Measurements from ENCODE around the gene NUP42.

The NUP42 gene

DNA sequence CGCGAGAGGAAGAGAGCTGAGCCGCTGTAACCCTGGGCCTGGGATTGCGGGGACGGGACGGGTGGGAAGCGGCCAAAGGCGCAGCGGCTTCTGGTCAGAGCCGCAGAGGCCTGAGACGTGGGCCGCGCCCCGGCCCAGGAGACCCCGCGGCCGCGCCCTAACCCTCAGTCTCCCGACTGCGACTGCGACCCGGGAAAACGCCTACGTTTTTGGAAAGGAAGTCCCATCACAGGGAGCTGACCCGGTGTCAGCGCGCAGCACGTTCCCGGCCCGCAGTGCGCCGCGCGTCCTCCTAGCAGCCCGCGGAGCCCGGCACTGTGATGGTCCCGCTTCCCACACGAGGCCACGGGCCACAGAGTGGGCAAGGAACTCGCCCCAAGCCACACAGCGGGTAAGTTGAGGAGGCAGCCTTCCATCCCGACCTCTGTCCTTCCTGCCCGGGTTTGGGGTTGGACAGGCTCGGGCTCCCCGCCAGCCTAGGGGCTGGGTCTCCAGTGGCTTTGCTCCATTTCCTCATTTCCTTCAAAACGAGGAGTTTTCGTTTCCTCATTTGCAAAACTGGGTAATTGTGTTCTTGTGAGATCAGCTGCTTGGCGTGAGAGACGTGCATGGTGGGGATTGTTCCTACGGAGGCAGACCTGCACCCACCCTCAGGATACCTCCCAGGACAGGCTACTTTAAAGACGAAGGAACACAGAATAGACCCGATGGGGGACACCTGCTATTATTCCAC is 65.9 kb downstream of the NUP42 start:
- H3K4me2 ChIP-seq (ENCODE audit: low read length) = peak overlapping the region; percentile 55
- H3K14ac ChIP-seq (ENCODE audit: low read length) = no peak overlapping the region
- peaks cover 7 to 9% of the 10 kb centered on the region in 2 experiments for H3K4me1 ChIP-seq (ENCODE audit: control insufficient read depth in 1 of 2, insufficient read depth in 2 of 2, low read length in 2 of 2)
- H2AK5ac ChIP-seq (ENCODE audit: low read length) = no peak overlapping the region
- no peak overlapping the region for H3K18ac ChIP-seq (ENCODE audit: low read length)
- H4K12ac ChIP-seq (ENCODE audit: low read depth, low read length) = no peak overlapping the region
- no peak overlapping the region for H2BK12ac ChIP-seq (ENCODE audit: low read length)
- peak in 1 of 2 donors; percentile 20 for DNase-seq
- no CpG with 5 or more reads among the region's 53 CpGs for WGBS (ENCODE audit: extremely low coverage, insufficient coverage, insufficient read length)
- no peak overlapping the region for H3K23ac ChIP-seq (ENCODE audit: low read length)
- no peak overlapping the region for H3K27ac ChIP-seq (ENCODE audit: low read depth, low read length)
- H4K91ac ChIP-seq (ENCODE audit: low read depth, low read length) = no peak overlapping the region
- no peaks in the 10 kb centered on the region for H3K9me3 ChIP-seq (ENCODE audit: insufficient read depth, low read depth, low read length)
- H3K4ac ChIP-seq (ENCODE audit: low read depth, low read length) = no peak overlapping the region
- H3K79me2 ChIP-seq (ENCODE audit: control insufficient read depth, insufficient read depth, low read length, poor library complexity) = no peaks in the 10 kb centered on the region
- H3K4me3 ChIP-seq (ENCODE audit: low read depth, low read length) = no peak overlapping the region
- H3K27me3 ChIP-seq (ENCODE audit: insufficient read depth, low read length) = no peaks in the 10 kb centered on the region
- H3K36me3 ChIP-seq (ENCODE audit: control insufficient read depth in 1 of 2, insufficient read depth in 2 of 2, low read length in 2 of 2) = no peaks in the 10 kb centered on the region
- no peaks in the 10 kb centered on the region for H3K79me1 ChIP-seq (ENCODE audit: low read length)
- no peak overlapping the region for H2BK5ac ChIP-seq (ENCODE audit: low read depth, low read length, poor library complexity)
- H4K8ac ChIP-seq (ENCODE audit: low read depth, low read length) = no peak overlapping the region
- no peak overlapping the region for H2AFZ ChIP-seq (ENCODE audit: insufficient read depth, low read length, poor library complexity)
- H3K9ac ChIP-seq (ENCODE audit: low read length) = peak overlapping the region; percentile 13
- H2BK120ac ChIP-seq (ENCODE audit: insufficient read depth, low read length, poor library complexity) = no peak overlapping the region

DNA sequence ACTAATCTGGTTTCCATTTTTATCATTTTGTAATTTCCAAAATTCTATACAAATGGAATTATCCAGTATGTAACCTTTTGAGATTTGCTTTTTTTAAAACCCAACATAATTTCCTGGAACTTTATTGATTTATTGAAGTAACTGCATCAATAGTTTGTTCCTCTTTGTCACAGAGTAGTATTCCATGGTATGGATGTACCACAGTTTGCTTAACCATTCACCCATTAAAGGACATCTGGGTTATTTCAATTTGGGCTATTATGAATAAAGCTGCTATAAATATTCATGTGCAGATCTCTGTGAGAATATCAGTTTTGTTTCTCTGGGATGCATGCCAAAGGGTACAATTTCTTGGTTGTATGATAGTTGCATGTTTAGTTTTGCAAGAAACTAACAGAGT is 67.6 kb downstream of the NUP42 start:
- Histone ChIP-seq H3K4ac (ENCODE audit: low read depth, low read length) (no peak overlapping the region), H3K9ac (ENCODE audit: low read length) (no peak overlapping the region), H3K79me1 (ENCODE audit: low read length) (no peaks in the 10 kb centered on the region), H3K27me3 (ENCODE audit: insufficient read depth, low read length) (no peaks in the 10 kb centered on the region), H3K9me3 (ENCODE audit: insufficient read depth, low read depth, low read length) (no peaks in the 10 kb centered on the region), H3K4me3 (ENCODE audit: low read depth, low read length) (no peak overlapping the region), H4K12ac (ENCODE audit: low read depth, low read length) (no peak overlapping the region), H3K23ac (ENCODE audit: low read length) (no peak overlapping the region), H3K18ac (ENCODE audit: low read length) (no peak overlapping the region), H2BK12ac (ENCODE audit: low read length) (no peak overlapping the region), H2BK120ac (ENCODE audit: insufficient read depth, low read length, poor library complexity) (no peak overlapping the region), H4K91ac (ENCODE audit: low read depth, low read length) (no peak overlapping the region), H3K14ac (ENCODE audit: low read length) (no peak overlapping the region), H2AK5ac (ENCODE audit: low read length) (no peak overlapping the region), H3K79me2 (ENCODE audit: control insufficient read depth, insufficient read depth, low read length, poor library complexity) (no peaks in the 10 kb centered on the region), H2AFZ (ENCODE audit: insufficient read depth, low read length, poor library complexity) (no peak overlapping the region), H4K8ac (ENCODE audit: low read depth, low read length) (no peak overlapping the region), H3K4me2 (ENCODE audit: low read length) (no peak overlapping the region), H2BK5ac (ENCODE audit: low read depth, low read length, poor library complexity) (no peak overlapping the region), H3K4me1 (ENCODE audit: control insufficient read depth in 1 of 2, insufficient read depth in 2 of 2, low read length in 2 of 2) (peaks cover 7 to 9% of the 10 kb centered on the region in 2 experiments), H3K36me3 (ENCODE audit: control insufficient read depth in 1 of 2, insufficient read depth in 2 of 2, low read length in 2 of 2) (no peaks in the 10 kb centered on the region), H3K27ac (ENCODE audit: low read depth, low read length) (no peak overlapping the region)
- DNase-seq = no peak

Measured in trophoblast cell (in vitro differentiated cells and primary cell).